Measurements from ENCODE around the gene TBX2.

DNA sequence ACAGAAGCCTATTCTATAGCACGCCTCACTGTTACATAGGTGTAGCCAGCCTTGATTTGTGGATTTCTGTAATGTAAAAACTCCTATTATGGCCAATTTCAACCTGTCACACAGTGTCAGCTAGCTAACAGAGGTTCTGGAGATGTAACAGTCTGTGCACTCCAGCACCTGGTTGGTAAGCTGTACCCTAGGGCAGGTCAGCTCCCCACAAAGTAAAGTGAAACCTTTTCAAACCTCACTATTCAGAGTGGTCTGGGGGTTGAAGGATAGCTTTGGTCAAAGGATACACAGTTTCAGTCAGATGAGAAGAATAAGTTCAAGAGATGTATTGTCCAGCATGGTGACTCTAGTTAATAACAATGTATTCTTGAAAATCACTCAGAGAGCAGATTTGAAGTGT, 28.5 kb upstream of the TBX2 start:
- TF ChIP-seq, protein P1, sequence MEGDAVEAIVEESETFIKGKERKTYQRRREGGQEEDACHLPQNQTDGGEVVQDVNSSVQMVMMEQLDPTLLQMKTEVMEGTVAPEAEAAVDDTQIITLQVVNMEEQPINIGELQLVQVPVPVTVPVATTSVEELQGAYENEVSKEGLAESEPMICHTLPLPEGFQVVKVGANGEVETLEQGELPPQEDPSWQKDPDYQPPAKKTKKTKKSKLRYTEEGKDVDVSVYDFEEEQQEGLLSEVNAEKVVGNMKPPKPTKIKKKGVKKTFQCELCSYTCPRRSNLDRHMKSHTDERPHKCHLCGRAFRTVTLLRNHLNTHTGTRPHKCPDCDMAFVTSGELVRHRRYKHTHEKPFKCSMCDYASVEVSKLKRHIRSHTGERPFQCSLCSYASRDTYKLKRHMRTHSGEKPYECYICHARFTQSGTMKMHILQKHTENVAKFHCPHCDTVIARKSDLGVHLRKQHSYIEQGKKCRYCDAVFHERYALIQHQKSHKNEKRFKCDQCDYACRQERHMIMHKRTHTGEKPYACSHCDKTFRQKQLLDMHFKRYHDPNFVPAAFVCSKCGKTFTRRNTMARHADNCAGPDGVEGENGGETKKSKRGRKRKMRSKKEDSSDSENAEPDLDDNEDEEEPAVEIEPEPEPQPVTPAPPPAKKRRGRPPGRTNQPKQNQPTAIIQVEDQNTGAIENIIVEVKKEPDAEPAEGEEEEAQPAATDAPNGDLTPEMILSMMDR (IDR thresholded peaks at IDR 0.05), result no peak
- no peak for TF ChIP-seq POLR2AphosphoS5 (IDR thresholded peaks at IDR 0.05)

Data from suprapubic skin (tissue), 3 donors.